ENCODE measurements around the gene TJP1.

The TJP1 gene

DNA sequence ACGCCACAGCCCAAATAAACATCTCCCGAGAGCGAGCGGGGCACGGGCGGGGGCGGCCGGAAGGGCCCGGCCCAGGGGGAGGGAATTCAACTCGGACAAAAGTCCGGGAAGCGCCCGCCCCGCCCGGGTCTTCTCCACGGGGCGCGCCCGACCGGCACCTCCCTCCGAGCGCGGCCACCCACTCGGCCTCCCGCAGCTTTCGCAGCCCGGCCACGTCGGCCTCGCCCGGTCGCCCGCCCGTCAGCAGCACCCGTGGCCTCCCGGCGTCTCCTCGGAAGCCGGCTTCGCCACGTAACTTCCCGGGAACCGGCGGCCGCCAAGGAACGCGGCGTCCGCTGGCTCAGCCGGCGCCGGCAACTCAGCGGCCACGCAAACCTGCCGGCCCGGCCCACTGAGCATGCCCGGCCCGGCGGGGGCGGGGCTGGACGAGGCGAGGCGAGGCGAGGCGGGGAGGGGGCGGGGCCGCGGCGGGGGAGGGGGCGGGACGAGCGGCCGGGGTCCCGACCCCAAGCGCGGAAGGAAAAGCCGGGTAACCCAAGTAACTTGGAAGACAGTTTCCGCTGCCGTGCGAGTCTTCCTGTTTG is at the start of gene TJP1:
Gene TJP1 (minus strand): TSS at position 369 of the 584 bp plus-strand sequence. CDS start 440 bp downstream, outside the sequence.
- DNase-seq (ENCODE audit: low read depth in 2 of 2), result no peak

DNA sequence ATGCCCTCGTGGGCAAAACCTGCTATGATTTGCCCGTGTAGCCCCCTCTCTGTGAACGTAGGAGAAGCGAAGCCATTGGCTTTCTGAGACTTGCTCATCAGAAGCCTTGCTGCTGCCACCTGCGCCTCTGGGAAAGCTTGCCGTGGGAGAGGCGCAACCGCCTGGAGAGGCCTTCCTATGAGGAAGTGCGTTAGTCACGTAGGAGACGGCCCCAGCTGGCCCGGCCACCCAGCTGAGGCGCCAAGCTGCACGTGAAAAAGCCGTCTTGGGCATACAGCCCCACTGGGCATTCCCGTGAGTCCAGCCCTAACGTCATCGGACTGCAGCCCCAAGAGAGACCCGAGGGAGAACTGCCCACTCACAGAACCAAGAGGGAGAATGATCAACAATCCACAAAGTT is 49.1 kb upstream of the TJP1 start:
- no peak for DNase-seq (ENCODE audit: low read depth in 2 of 2)

DNA sequence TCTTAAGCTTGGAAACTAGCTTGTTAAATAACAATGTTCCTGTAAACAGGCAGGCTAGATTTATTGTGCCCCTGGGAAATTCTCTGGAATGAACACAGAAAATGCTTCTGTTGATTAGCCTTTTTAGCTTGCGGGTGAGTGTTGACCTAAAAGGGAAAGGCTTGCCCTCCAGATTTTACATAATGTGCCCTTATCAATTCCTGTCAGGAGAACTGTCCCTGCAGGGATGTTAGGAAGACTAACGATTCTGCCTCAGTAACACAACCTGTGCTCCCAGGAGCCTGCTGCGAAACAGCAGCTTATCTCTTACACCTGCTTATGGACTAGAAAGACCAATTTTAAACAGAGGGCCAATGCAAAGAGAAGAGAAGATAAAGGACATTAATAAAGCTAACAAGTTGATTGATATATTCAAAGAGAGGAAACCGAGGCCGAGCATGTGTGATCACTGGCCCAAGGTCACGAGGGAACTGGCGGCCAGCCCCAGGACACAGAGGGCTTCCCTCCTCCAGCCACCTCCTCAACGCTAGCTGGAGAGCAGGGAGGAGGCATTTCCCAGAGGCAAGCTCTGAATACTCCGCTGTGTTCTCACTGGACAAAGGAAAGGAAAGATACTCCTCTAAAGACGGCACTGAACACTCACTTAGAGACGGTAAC is 48.4 kb upstream of the TJP1 start:
- DNase-seq (ENCODE audit: low read depth in 2 of 2), result no peak

DNA sequence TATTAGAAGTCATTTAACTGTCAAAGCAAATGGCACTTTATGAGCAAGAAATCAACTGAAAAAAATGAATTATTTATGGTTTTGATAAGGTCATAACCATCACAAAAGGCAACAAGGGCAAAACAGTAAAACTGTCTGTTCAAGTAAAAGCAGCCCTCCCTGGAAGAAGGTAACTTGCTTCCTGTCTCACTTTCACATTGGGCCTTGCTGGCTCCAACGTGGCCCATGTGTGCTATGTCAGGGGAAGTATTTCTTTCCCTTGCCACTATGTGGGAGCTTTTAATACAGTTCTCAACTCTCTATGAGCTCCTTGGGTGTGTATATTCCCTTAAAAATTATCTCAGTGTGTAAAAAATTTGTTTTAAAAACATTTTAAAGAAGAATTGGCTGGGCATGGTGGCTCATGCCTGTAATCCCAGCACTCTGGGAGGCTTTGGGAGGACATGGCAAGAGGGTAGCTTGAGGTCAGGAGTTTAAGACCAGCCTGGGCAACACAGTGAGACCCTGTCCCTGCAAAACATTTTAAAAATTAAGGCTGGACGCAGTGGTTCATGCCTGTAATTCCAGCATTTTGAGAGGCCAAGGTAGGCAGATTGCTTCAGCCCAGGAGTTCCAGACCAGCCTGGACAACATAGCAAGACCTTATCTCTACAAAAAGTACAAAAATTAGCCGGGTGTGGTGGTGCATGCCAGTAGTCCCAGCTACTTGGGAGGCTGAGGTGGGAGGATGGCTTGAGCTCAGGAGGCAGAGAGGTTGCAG is 45.2 kb upstream of the TJP1 start:
- DNase-seq (ENCODE audit: low read depth in 2 of 2), result no peak

DNA sequence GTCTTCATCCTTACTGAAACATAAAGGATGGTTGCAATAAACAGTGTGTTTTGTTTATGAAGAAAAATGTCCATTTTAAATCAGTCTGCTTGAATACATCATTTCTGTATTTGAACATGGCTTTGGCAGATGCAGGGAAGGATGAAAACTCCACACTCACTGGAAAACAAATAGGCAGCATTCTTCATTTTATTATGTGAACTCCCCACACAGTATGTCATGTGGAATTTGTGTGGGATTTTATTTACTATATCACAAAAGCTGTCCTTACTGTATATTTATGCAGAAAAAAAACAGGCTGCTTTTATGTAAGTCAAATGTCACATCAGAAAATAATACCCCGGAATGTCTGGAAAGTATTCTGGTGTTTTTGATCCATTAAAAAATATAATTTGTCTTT is 44.1 kb upstream of the TJP1 start:
- no peak for DNase-seq (ENCODE audit: low read depth in 2 of 2)

DNA sequence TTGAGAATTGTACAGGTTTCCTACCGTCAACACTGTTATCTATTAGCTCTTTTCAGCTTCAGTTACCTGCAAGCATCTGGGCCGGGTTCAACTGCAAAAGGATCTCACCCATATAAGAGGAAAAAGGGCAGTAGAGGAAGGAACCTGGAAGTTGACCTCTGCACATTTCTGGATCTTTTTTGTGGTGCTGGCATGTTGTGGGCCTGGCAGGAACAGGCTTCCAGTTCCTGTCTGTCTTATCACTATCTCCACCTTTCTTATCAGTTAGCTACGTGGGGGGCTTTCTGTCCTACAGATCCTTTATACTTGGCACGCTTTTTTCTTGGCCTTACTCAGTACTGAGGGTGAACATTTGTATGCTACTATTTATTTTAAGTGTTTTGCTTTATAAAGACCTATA is 42.2 kb upstream of the TJP1 start:
- no peak for DNase-seq (ENCODE audit: low read depth in 2 of 2)

DNA sequence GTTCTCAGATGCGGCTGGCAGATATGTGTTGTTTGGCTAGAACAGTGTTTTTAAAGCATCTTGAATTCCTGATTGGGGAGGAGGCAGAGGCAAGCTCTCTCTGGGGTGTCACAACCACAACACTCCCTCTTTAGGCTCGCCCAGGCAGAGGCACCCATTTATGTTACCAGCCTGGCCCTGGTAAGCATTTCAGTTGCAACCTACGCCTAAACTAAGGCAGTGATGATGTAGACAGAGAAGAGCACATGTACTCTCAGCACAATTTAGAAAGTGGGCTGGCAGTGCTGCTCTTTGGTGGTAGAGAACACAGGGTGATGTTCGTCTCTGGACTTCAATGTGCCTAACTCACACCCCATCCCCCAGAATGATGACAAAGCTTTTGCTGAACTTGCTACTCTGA is 41.2 kb upstream of the TJP1 start:
- DNase-seq (ENCODE audit: low read depth in 2 of 2), result no peak

DNA sequence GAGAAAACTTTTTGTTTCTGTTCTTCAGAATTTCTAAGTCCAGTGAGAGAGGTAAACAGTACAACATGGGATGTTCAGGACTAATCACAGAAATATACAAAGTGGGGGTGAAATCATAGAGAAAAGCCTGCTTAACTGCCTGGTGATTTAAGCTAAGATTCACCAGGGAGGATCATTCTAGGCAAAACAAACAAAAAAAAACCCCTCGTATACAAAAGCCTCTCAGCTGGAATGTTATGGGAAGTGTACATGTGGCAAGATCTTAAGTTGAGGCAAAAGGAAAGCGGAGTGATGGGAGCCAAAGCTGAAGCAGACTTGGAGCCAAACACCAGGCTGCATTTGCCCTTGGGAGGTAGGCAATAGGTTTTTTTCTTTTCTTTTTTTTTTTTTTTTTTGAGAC is 40.0 kb upstream of the TJP1 start:
- DNase-seq (ENCODE audit: low read depth in 2 of 2), result no peak

DNA sequence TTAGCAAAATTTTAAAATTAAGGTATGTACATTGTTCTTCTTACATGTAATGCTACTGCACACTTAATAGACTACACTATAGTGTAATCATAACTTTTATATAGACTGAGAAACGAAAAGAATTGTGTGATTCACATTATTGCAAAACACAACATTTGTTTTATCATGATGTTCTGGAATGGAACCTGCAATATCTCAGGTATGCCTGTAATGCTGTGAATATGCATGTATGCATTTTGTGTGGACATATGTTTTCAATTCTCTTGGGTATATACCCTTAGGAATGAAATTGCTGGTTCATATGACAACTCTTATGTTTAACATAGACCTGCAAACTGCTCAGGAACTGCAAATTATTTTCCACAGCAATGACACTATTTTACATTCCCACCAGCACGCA is 38.6 kb upstream of the TJP1 start:
- no peak for DNase-seq (ENCODE audit: low read depth in 2 of 2)

DNA sequence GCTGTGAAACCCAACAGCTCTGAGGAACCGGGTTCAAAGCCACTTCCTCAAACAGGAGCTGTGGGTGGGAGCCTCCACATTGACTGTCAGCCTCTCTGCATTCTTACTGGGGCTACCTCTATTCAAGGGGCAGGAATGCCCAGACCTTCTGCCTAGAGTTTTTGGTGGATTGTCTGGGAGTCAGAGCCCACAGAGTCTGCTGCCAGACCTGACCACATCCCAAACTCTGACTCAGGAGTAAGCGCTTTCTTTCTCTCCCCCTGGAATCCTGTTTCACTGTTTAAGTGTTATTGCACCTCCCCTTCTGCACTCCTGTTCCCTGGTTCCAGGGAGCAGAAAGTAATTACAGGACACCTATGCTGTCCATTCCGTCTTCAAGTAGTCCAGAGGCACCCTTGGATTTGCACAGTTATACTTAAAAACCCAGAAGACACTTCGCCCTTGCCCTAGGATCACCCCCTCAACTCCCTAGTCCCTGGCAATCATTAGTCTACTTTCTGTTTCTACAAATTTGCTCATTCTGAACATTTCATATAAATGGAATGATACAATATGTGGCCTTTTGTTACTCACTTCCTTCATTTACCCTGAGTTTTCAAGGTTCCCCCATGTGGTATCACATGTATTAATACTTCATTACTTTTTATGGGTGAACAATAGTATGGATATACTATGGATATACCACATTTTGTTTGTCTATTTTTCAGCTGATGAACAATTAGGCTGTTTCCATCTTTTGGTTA is 37.9 kb upstream of the TJP1 start:
- no peak for DNase-seq (ENCODE audit: low read depth in 2 of 2)

DNA sequence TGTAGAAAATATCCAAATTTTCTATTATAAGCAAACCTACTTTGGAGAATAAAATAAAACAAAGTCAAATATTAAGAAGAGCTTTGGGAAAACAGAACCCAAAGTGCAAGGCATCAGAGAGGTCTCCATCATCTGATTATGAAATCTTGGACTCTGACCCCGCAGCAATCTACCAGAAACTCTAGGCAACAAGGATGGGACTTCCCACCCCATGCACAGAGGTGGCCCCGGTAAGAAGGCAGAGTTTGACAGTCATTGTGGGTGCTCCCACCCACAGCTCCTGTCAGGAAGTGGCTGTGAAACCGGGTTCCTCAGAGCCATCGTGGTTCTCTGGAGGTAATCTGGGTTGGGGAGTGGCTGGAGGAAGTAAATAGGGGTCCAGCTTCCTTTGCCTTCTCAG is 37.0 kb upstream of the TJP1 start:
- DNase-seq (ENCODE audit: low read depth in 2 of 2), result no peak

DNA sequence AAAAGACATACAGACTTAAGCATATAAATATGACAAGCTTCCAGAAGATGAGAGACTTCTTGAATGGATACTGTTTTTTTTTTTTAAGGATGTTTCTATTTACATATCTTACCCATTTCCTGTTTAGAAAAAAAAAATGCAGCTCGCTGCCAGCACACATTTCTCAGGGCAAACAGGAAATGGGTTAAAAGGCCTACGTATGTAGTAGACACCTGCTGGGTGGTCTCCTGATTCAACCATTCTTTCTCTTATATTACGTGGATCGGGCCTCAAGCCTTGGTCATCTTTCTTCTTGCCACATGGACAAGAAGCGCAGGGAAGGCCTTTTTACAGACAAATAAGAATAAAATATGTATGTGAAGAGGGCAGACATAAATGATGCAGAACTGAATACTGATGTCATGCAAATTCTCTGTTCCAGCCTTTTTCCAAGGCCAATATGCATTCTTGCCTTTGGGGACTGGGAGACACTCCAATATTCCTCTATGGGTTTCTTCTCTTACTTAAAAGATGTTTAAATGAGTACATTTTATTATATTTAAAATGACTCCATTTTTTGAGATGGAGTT is 35.0 kb upstream of the TJP1 start:
- no peak for DNase-seq (ENCODE audit: low read depth in 2 of 2)

DNA sequence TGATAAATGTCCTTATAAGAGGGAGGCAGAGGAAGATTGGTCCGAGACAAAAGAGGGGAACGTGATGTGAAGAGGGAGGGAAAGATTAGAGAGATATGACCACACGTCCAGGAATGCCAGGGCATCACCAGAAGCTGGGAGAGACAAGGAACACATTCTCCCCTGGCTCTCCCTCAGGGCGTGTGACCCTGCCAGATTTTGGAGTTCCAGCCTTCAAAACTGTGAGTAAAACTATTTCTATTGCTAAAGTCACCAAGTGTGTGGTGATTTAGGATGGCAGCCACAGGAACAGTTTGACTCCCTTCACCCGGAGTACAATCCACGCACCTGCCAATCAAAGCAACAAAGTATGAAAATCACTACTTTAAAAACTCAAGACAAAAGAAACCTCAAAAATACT is 32.1 kb upstream of the TJP1 start:
- no peak for DNase-seq (ENCODE audit: low read depth in 2 of 2)

DNA sequence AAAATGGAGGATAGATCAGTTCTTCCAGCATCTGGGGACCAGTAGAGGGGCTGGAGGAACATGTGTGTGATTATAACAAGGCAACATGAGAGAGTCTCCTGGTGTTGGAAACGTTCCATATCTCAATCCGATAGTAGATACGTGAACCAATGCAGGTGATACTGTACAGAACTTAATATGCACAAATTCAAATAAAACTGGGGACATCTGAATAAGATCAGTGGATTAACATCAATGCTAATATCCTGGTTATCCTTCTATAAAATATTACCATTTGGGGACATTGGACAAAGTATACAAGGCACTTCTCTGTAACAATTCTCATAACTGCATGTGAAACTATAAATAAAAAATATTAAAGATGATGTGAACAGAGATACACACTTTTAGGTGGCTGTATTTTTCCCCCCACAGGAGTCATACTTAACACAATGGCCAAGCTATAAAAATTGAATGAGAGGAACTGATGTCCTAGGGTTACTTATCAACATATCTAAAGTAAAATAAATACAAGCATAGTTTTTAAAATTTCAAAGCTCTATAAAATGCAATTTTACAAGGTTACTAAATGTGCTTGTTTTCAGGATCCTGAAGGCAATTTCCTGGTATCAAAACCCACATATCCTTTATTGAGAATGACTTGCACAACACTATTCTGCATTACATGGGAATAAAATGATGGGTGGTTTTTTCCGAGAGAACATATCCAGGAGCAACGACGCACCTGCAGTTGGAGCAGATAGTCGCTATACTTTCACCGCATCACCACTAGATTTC is 31.1 kb upstream of the TJP1 start:
- no peak for DNase-seq (ENCODE audit: low read depth in 2 of 2)

DNA sequence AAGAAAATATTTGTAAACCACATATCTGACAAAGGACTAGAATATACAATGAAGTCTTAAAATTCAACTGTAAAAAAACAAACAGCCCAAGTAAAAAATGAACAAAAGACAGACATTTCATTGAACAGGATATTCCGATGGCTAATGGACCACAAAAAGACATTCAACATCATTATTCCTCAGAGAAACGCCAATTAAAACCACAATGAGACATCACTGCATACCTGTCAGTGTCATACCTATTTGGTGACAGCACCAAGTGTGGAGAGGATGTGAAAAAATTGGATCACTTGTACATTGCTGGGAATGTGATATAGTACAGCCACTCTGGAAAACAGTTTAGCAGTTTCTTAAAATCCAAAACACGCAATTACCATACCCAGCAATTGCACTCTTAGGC is 29.9 kb upstream of the TJP1 start:
- no peak for DNase-seq (ENCODE audit: low read depth in 2 of 2)

DNA sequence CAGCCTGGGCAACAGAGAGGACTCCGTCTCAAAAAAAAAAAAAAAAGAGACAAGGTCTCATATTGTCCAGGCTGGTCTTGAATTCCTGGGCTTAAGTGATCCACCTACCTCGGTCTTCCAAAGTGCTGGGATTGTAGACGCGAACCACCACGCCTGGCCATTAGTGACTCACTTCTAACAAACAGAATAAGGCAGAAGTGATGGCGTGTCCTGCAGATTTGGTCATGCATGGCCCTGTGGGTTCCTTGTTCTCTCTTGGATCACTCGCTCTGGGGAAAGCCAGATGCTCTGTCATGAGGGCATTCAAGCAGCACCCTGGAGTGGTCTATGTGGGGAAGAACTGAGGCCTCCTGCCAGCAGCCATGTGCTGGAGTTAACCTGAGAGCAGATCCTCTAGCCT is 27.4 kb upstream of the TJP1 start:
- DNase-seq (ENCODE audit: low read depth in 2 of 2), result no peak

DNA sequence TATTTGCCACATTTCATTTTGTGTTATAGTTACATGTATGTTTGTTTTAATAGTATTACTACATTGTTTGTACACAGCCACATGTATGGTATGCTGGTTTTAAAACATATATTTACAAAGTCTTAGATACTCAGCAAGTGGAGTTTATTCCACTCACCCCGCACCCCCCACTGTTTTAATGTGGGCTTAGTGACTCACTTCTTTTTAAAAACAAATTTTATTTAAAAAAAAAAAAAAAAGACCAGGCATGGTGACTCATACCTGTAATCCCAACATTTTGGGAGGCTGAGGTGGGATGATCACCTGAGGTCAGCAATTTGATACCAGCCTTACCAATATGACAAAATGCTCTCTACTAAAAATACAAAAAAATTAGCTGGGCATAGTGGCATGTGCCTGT is 26.9 kb upstream of the TJP1 start:
- no peak for DNase-seq (ENCODE audit: low read depth in 2 of 2)

DNA sequence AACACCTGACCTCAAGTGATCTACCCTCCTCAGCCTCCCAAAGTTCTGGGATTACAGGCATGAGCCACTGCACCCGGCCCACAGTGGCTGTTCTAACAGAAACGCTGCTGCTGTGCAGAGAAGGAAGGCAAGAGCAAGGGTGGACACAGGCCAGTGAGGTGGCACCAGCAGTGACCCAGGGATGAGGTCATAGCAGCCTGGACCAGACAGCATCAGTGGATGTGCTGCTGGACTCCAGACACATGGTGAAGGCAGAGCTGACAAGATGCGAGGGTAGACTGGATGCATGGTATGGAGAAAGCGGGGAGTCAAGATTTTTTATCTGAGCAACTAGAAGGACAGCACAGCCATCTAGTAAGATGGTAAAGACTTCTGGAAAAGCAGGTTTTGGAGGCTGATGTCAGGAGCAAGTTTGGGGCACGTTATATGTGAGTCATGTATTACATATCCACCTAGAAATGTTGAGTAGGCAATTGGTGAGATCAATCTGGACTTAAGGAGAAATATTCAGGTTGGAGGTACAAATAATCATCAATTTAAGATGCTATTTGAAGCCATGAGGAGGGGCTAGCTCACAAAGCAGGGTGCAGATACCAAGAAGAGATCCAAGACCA is 22.1 kb upstream of the TJP1 start:
- DNase-seq (ENCODE audit: low read depth in 2 of 2), result no peak

DNA sequence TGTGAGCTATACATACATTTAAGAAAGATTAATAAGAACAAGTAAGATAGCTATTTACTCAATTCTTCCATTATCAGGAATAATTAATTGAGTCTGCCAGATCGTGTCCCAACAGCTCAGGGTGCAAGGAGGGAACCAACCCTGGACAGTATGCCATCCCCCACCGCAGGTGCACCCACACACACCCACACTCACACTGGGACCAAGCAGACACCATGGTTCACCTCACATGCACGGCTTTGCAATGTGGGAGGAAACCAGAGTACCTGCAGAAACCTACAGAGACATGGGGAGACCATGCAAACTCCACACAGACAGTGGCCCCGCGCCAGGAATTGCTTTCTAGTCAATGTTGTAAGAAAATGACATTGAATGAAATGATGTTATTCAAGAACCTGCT is 20.0 kb upstream of the TJP1 start:
- DNase-seq (ENCODE audit: low read depth in 2 of 2), result no peak

DNA sequence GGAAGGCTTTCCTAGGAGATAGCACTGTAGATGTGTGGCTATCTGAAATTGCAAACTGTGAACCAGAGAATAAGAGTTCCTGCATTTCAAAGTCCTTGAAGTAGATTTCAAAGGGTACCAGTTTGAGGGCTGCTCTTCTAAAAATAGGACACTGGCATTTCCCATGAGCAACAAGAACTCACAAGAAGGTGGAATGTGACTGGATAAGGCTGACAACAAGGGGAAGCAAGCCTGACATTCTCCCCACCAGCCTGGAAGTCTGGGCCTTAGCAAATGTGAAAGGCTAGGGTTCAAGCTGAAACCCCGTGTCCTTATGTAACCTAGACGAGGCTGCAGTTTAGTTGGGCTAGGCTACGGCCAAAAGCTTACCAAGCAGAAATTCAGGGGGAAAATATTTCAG is 18.7 kb upstream of the TJP1 start:
- no peak for DNase-seq (ENCODE audit: low read depth in 2 of 2)

DNA sequence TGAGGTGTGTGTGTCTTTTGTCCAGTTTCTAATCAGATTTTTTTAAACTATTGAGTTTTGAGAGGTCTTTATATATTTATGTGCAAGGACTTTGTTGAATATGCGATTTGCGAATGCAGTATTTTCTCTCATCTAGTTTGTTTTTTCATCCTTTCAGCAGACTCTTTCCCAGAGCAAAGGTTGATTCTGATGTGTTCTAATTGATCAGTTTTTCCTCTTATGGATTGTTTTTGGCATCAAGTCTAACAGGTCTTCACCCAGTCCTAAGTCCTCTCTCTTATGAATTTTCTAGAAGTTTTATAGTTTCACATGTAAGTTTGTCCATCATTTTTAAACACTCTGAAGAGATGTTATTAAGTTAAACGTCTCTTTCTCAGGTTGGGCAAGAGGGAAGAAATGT is 17.8 kb upstream of the TJP1 start:
- DNase-seq (ENCODE audit: low read depth in 2 of 2), result no peak
